GM13976 (cell line): ENCODE measurements around the gene SCTR.

Experiments used
- DNase-seq: peaks from one replicate; pipeline ENCODE4 v3.0.0; 2012; ENCODE audit warnings: low spot score
- CTCF ChIP-seq: IDR thresholded peaks from 2 replicates; pipeline ENCODE4 v1.5.1; 2012; ENCODE audit warnings: borderline replicate concordance, mild to moderate bottlenecking; ENCODE audit not compliant: insufficient read depth; ENCODE audit errors: extremely low read depth, missing control alignments, control extremely low read depth
- in situ Hi-C: fragments of 300-500 bp; cut with MboI; formaldehyde crosslinking; loops from one replicate; pipeline ENCODE4 v1.12.0; 2022; ENCODE audit warnings: low sequenced_read_pairs, mixed read lengths, inconsistent platforms; ENCODE audit not compliant: unreplicated experiment

Gene SCTR

GRCh38 chr2:119417908-119418307 lies 106.4 kb downstream of the SCTR start:
- in situ Hi-C loops: no loop called here
- no peak for DNase-seq
- no peak for TF ChIP-seq CTCF

DNA sequence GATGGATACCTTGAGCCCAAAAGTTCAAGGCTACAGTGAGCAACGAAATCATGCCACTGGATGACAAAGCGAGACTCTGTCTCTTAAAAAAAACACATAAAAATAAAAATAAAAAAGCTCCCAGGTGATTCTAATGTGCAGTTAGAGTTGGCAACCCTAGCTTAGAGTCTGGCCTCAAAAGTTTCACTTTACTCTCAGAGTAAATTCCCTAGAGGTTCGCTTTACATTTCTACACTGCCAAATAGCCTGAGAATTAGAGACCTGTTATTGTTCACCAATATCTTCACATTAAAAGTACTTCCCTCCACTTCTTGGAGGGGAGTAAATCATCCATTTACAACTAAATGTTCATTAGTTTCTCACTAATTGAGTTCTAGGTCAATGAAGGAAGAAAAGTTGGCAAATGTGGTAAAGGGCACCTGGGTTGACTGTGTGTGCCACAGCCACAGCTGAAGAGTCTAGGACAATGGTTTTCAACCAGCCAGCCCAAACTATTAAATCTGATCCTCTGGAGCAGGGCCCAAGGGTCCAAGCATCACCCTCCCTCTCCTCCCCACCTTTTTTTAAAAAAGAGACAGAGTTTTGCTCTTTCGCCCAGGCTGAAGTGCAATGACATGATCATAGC lies 107.9 kb downstream of the SCTR start:
- TF ChIP-seq CTCF: no peak
- DNase-seq: no peak
- in situ Hi-C loops: no loop called here

- DNase-seq: no peak
- in situ Hi-C loops: no loop called here
- no peak for TF ChIP-seq CTCF
Measured at GRCh38 chr2:119415630-119416029, 108.7 kb downstream of the SCTR start.

DNA sequence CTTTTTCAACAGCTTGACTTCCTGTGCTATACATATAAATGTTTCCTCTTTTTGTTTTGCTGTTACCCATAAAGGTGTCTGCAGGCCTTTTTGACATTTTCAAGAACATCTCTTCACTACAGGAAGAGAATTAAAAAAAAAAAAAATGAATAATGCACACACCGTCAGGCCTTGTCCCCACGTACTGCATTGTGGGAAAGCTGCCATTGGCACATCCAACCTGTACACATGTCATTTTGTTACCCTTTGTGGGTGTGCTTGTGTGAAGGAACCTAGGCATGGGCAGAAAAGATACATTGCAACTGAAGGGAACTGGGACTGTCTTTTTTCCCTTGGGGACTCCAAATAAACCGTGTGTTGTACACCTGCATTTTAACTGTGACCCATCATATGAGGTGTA lies 109.4 kb downstream of the SCTR start:
- in situ Hi-C loops: no loop called here
- no peak for DNase-seq
- TF ChIP-seq CTCF: no peak

GRCh38 chr2:119409506-119409905 lies 114.8 kb downstream of the SCTR start:
- TF ChIP-seq CTCF: no peak
- in situ Hi-C loops: loop anchor here (5.0 kb wide), 1 partner anchor 58 kb away; no protein-coding TSS in a partner anchor
- DNase-seq: no peak

DNA sequence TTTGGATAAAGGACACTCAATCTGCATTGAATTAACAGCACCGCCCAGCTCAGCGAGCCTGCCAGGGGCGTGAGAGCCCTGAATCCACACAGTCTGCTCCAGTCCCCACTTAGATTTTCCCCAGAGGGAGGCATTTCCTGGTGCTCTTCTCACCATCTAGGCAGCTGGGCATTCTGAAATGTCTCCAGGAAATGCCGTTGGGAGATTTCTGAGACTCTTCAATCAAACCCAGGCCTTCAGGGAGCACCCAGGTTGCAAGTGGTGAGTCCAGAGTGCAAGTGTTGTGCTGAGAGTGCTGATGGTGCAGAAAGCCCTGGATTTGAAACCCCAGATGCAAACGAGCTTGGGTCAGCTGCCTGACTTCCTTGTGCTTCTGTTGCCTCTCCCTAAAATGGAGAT lies 116.1 kb downstream of the SCTR start:
- DNase-seq: no peak

More for the DNA sequence above, 116.1 kb downstream of the SCTR start:
- no peak for TF ChIP-seq CTCF
- in situ Hi-C loops: loop anchor here (5.0 kb wide), 1 partner anchor 59 kb away; no protein-coding TSS in a partner anchor
